ENCODE data around the gene CDT1.

Gene CDT1

DNA sequence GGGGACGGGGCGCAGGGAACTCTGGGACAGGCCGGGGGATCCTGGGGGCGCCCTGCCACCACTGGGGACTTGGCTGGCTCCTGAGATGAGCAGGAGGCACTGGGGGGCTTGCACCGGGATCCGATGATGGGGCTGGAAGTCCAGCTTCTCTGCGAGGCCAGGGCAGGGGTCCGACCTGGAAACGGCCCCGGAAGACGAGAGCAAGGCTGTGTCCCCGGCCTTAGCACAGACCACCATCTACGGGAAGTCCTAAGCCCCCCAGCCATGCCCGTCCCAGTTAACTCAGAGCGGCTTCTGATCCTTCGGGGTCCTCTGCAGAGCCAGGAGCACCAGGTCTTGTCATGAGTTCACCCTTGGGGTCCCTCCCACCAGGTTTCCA, 573 bp downstream of the CDT1 start:
- DNase-seq, result no peak

GRCh38 chr16:88804552-88805339, 1.2 kb downstream of the CDT1 start:
- DNase-seq, result peak in 1 of 58 donors; percentile 14

GRCh38 chr16:88805340-88805715, 1.7 kb downstream of the CDT1 start:
- no peak for DNase-seq

DNA sequence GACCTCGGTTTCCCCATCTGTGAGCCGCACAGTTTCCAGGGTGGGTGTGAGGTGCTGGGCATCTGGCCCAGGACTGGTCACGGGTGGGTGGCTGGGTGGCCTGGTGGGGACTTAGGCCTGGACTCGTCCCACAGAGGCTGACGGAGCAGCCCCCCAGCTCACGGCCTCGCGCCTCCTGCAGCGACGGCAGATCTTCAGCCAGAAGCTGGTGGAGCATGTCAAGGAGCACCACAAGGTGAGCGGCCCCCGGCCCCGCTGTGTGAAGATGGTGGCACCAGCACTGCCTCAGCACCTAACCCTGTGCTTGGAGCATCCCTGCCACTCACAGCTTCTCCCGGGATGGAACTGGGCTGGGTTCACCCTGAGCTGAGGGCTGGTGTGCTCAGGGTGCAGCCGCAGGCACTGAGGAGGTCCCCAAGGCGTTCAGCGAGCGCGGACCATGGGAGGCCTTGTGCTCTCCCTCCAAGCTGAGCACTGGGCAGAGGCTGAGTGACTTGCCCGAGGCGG, 2.4 kb downstream of the CDT1 start:
- DNase-seq, result no peak

GRCh38 chr16:88806491-88807111, 3.0 kb downstream of the CDT1 start:
- DNase-seq, result no peak

GRCh38 chr16:88807142-88807625, 3.6 kb downstream of the CDT1 start:
- DNase-seq, result no peak

DNA sequence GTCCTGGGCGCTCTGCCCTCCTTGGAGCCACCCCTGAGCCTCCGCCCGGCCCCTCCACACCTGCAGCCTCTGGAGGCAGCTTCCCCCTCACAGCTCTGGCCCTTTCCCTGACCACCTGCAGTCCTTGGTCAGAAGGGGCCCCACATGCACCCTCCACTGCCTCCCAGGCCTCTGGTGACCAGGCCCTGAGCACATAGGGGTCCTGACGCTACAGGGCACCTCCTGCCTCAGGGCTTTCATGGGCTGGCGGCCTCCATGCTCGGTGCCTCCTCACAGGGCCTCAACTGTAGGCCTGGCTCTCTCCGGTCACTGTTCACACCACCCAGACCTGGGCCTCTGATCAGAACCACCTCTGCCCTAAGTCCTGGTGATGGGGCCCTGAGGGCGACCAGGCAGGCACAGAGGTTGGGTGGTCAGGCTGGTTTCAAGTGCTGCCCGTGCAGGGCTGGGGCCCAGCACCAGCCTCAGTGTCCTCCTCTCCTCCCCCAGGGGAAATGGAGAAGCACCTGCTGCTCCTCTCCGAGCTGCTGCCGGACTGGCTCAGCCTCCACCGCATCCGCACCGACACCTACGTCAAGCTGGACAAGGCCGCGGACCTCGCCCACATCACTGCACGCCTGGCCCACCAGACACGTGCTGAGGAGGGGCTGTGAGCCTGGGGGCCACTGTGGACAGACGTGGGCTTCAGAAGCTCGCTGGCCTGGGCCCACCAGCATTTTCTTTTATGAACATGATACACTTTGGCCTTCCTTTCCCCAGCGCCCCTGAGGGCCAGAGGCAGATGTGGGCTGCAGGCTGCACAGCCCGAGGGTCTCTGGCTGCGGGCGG, 4.3 kb downstream of the CDT1 start:
- no peak for DNase-seq

DNA sequence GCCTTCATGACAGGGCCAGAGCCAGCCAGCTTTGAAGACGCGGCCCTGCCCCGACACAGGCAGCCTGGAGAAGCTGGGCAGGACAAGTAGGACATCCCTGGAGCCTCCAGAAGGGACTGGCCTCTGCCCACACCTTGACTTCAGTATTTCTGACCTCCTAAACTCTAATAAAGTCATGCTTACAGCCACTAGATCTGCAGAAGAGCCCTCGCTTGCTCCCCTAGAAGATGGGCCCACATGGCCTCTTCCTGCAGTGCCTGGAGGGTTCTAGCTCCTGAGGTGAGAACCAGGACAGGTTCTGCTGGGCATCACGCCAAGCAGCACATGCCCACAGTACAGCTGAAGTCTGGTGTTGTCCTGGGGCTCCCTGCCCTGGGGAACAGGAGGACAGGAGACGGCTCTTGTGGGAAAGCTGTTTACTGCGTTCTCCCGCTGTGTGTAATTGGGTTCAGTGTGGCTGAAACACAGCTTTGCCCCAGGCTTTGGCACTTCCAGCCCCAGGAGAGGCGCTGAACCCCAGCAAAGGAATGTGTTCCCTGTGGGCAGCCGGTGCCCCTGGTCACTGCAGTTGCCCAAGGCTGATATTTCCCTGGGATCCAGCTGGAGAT, 5.6 kb downstream of the CDT1 start:
- DNase-seq, result no peak

DNA sequence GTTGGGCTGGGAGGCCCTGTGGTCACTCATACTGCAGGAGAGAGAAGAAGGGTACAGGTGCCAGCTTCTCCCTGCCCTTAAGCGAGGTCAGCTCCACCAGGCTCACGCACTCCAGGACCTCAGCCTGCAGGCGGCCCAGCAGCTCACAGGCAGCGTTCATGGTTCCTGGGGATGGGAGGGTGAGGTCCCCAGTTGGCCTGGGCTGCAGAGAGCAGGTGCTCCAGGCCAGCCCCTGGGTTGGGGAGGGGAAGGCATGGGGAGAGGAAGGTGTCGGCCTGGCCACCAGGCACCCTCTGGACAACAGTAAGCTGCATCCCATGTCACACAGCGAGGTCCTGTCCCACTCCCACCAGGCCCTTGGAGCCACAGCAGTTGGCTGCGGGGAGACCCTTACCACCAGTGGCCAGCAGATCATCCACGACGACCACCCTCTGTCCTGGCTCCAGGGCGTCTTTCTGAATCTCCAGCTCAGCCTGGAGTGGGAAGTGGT, 6.1 kb downstream of the CDT1 start:
- DNase-seq, result no peak

DNA sequence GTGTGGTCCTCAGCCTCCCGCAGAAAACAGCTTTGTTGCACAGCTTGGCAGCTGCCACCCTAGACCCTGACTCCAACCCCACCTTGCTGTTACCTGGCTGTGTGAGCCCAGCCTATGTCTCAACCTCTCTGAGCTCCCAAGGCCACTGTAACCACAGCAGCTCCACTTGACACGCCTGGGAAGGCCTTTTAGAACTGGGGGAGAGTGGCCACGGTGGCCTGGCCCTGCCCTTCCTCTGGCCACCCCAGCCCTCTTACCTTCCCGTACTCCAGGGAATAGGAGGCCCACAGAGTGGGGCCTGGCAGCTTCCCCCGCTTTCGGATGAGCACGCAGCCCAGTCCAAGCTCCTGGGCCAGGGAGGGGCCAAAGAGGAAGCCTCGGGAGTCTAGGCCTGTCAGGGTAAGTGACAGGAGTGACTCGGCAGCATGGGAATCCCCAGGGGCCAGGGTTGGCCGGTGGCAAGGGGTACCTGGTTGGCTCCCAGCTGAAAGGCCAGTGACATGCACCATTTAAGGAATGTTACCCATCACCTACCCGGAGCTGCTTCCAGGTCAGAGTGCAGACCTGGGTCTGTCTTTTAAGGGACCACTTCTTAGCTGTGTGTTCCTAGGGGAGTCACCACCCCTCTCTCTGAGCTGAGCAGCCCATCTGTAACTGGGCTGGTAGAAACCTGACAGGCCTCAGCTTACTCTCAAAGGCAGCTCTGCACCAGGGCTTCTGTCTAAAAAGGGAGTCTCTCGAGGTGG, 6.8 kb downstream of the CDT1 start:
- DNase-seq, result no peak

DNA sequence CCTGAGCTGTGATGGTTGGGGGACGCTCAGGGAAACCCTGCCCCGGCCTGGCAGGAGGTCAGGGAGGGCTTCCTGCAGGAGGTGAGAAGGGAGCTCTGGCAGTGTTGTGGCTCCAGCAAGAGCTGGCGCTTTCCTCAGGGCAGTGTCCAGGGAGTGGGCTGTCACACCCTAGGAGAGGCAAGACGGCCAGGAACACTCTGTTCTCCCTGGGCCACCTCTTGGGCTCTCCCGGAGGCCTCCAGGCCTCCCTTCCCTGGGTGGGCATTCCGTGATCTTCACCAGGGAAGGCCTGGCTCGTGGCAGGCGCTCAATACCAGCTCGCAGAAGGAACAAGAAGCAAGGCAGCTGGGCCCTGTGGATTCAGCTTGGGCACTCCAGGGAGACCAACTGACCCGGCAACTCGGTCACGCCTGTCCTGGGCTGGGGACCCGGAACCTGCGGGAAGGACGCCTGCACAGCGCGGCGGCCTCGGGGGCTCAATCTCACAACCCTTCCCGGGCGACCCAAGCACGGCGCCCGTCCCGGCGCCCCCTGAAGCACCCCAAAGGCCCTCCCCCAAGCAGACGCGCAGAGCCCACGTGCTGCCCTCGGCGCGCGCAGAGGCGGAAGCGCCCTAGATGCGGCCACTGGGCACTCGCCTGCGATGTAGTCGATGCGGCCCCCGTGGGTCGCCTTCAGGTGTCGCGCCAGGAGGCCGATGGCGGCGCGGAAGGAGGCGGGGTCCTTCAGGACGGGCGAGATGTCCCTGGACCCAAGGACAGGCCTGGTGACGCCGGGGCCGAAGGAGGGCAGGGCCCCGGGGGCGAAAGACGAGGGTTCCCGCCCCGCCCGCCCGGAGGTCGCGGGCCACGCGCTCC, 7.6 kb downstream of the CDT1 start:
- DNase-seq, result peak in 57 of 58 donors; percentile 40 to 89 (median 79)

- peak in 57 of 58 donors; percentile 42 to 96 (median 87) for DNase-seq
These were observed 8.4 kb downstream of the CDT1 start, which contains the start of gene APRT for GRCh38 chr16:88811769-88812512. APRT (minus strand) TSS chr16:88811928; CDS start chr16:88811899, 29 bp downstream.

GRCh38 chr16:88812513-88813268, 9.1 kb downstream of the CDT1 start:
- peak in 2 of 58 donors; percentile 14 for DNase-seq

DNA sequence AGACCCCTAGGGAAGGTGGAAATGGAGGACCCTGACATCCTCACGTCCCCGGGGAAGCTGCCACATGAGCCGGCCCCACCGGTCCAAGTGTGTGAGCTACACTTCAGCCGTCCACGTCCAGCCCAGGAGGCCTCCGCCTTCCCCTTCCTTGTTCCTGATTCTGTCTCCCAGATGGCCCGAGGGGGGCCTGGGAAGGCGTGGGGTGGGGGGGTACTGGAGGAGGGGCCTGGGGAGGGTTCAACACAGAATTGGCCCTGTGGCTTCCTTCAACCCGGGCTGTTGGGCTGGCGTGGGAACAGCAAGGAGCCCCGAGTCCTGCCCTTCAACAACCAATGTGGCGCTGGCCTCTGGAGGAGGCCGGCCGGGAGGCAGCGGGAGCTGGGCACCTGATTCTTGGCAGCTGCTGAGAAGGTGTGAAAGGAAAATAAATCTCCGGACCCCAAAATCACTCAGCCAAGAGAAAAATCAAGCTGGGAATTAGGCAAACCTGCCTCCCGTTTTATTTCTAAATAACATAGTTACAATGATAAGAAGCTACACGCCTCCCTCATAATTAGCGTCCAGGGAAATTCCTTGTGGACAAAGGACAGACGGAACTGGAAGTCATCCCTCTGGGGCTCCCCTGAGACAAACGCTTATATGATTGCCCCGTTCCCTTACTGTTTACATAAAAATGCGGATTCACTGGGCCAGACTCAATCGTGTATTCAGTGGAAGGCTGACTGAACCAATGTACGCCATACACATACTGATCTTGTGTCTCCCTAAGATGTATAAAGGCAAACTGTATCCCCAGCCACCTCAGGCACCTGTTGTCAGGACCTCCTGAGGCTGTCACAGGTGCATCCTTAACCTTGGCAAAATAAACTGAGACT, 9.9 kb downstream of the CDT1 start:
- no peak for DNase-seq

DNA sequence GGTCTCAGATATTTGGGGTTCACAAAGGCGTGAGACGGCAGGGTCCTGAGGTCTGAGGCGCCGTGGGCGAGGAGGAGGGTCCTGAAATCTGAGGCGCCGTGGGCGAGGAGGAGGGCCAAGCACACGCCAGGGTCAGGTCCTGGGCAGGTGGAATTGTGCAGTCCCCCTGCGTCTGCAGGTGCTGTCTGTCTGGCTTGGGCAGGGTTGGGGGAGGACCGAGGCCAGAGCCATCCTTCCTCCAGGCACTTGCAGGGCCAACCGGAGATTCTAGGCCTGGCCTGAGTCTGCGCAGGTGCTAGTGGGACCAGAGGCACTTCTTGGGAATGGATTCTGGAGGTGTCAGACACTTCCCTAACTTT, 10.5 kb downstream of the CDT1 start:
- DNase-seq, result no peak

GRCh38 chr16:88815227-88815626, 11.6 kb downstream of the CDT1 start:
- DNase-seq, result no peak

Data from anterior cingulate cortex (tissue), 58 donors.